ENCODE results near the gene UNKL. TPM values are rescaled to one million over a fixed set of nuclear protein-coding genes. Genes with fewer than 3 reads are reported as not detected.

UNKL gene
- total and polyA plus RNA-seq, 2 donors (not counting 1 experiment from before 2014, with no cell fraction given) = 53.9 to 178 TPM

DNA sequence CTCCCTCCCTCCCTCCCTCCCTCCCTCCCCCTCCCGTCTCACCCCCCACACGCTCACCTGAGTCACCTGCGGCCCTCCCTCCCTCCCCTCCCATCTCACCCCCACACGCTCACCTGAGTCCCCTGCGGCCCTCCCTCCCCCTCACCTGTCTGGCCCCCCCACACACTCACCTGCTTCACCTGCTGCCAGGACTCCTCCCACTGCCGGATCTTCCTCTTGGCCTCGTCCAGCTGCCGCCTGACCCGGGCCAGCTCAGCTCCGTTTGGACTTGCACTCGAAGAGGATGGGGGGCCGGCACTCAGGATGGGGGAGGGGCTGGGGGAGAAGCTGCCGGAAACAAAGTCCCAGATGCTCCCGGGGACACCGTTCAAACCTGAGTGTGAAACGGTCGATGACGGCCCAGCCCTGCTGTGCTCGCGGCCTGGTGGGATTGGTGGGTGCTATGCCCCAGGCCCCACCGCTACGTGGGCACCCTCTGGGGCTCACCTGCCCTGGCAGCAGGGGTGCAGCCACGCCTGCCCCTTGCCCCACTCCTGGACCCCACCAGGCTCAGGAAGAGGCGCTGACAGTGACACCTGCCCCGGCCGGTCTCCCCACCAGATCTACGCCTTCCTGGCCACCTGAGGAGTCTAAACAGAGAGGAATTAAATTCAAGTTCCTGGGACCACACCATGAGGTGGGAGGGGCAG, 46.9 kb downstream of the UNKL start:
- H3K27ac Mint-ChIP-seq = no peak overlapping the region
- H3K79me2 ChIP-seq (ENCODE audit: control insufficient read depth, insufficient read depth, low read length) = peaks cover 4% of the 10 kb centered on the region
- no peaks in the 10 kb centered on the region for H3K27me3 ChIP-seq (replicated peaks in 1 of 4; ENCODE audit: control extremely low read depth in 1 of 4, control insufficient read depth in 3 of 4, insufficient read depth in 4 of 4, low read length in 3 of 4)
- no peaks in the 10 kb centered on the region for H3K9me3 Mint-ChIP-seq (ENCODE audit: insufficient read depth)
- no peak overlapping the region for H2AFZ ChIP-seq (ENCODE audit: insufficient read depth, low read depth, low read length, poor library complexity, severe bottlenecking)
- no peaks in the 10 kb centered on the region for H3K4me1 ChIP-seq (ENCODE audit: control insufficient read depth in 2 of 2, insufficient read depth in 2 of 2, low read length in 2 of 2)
- H3K4me3 Mint-ChIP-seq = no peak overlapping the region
- ChIA-PET CTCF (no interaction called here), POLR2A (no interaction called here)
- H4K20me1 ChIP-seq (ENCODE audit: control insufficient read depth, insufficient read depth, low read length, poor library complexity, severe bottlenecking) = peaks cover 30% of the 10 kb centered on the region
- DNase-seq (no peak), ATAC-seq (ENCODE audit: low read depth) (no peak)
- intact Hi-C loops (cut with micrococcal nuclease) = no loop called here
- H3K27ac ChIP-seq (ENCODE audit: low read length in 2 of 2) = no peak overlapping the region
- no peak for TF ChIP-seq EZH2 (IDR thresholded peaks at IDR 0.05; ENCODE audit: borderline replicate concordance, insufficient read depth, low read depth, low read length, poor library complexity, severe bottlenecking)
- TF ChIP-seq, protein P1, sequence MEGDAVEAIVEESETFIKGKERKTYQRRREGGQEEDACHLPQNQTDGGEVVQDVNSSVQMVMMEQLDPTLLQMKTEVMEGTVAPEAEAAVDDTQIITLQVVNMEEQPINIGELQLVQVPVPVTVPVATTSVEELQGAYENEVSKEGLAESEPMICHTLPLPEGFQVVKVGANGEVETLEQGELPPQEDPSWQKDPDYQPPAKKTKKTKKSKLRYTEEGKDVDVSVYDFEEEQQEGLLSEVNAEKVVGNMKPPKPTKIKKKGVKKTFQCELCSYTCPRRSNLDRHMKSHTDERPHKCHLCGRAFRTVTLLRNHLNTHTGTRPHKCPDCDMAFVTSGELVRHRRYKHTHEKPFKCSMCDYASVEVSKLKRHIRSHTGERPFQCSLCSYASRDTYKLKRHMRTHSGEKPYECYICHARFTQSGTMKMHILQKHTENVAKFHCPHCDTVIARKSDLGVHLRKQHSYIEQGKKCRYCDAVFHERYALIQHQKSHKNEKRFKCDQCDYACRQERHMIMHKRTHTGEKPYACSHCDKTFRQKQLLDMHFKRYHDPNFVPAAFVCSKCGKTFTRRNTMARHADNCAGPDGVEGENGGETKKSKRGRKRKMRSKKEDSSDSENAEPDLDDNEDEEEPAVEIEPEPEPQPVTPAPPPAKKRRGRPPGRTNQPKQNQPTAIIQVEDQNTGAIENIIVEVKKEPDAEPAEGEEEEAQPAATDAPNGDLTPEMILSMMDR (IDR thresholded peaks at IDR 0.05) = no peak
- 97% methylated on average over 18 of the region's 27 CpGs for WGBS (ENCODE audit: insufficient coverage)
- H3K4me2 ChIP-seq (replicated peaks; ENCODE audit: low read depth, low read length, poor library complexity, severe bottlenecking) = no peak overlapping the region
- peaks cover 2% of the 10 kb centered on the region for H3K4me1 Mint-ChIP-seq
- H3K4me3 ChIP-seq (ENCODE audit: control extremely low read depth in 1 of 5, extremely low read depth in 1 of 5, insufficient read depth in 1 of 5, low read depth in 2 of 5, low read length in 4 of 5) = no peak overlapping the region
- peaks cover 0 to 48% of the 10 kb centered on the region in 2 experiments for H3K36me3 ChIP-seq (replicated peaks in 1 of 2; ENCODE audit: control extremely low read depth in 1 of 2, control insufficient read depth in 1 of 2, extremely low read depth in 1 of 2, insufficient read depth in 2 of 2, low read length in 1 of 2)
- peaks cover 0 to 2% (median 0%) of the 10 kb centered on the region in 3 donors for H3K9me3 ChIP-seq (ENCODE audit: control extremely low read depth in 1 of 3, control insufficient read depth in 2 of 3, insufficient read depth in 1 of 3, low read length in 2 of 3)
- H3K9ac ChIP-seq (ENCODE audit: low read length) = no peak overlapping the region
- no peaks in the 10 kb centered on the region for H3K27me3 Mint-ChIP-seq

DNA sequence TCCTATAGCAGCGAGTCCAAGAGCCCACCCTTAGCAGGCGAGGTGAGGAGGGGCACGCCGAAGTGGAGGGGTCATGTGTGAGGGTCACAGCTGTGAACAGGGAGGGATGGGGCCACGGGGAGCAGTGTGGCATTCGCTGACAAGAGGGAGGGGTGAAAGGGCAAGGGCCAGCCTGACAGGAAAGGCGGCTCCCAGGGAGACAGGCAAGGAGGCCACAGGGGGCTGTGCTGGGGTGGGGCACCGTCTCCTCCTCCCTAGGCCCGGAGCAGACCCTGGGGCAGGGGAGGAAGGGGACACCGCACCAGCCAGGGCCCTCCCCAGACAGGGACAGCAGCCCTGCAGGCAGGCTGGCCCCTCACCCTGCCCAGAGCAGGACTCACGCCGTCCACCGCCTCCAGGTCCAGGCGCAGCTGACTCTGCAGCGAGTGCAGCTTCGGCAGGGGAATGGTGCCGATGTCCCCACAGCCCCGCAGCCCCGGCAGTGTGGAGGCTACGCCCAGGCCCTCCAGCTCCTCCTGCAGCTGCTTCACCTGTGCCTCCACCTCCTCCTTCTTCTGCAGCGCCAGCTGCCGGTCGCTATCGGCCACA, 47.7 kb downstream of the UNKL start:
- no peak overlapping the region for H3K4me3 ChIP-seq (ENCODE audit: control extremely low read depth in 1 of 5, extremely low read depth in 1 of 5, insufficient read depth in 1 of 5, low read depth in 2 of 5, low read length in 4 of 5)
- ATAC-seq (ENCODE audit: low read depth) (no peak), DNase-seq (no peak)
- H3K9me3 ChIP-seq (ENCODE audit: control extremely low read depth in 1 of 3, control insufficient read depth in 2 of 3, insufficient read depth in 1 of 3, low read length in 2 of 3) = peaks cover 0 to 2% (median 0%) of the 10 kb centered on the region in 3 donors
- peaks cover 0 to 56% of the 10 kb centered on the region in 2 experiments for H3K36me3 ChIP-seq (replicated peaks in 1 of 2; ENCODE audit: control extremely low read depth in 1 of 2, control insufficient read depth in 1 of 2, extremely low read depth in 1 of 2, insufficient read depth in 2 of 2, low read length in 1 of 2)
- Mint-ChIP-seq H3K4me3 (no peak overlapping the region), H3K4me1 (peaks cover 2% of the 10 kb centered on the region), H3K27me3 (no peaks in the 10 kb centered on the region), H3K27ac (no peak overlapping the region), H3K9me3 (ENCODE audit: insufficient read depth) (no peaks in the 10 kb centered on the region)
- intact Hi-C loops (cut with micrococcal nuclease) = no loop called here
- H3K9ac ChIP-seq (ENCODE audit: low read length) = no peak overlapping the region
- CTCF ChIA-PET = no interaction called here
- no peaks in the 10 kb centered on the region for H3K27me3 ChIP-seq (replicated peaks in 1 of 4; ENCODE audit: control extremely low read depth in 1 of 4, control insufficient read depth in 3 of 4, insufficient read depth in 4 of 4, low read length in 3 of 4)
- no peak overlapping the region for H3K4me2 ChIP-seq (replicated peaks; ENCODE audit: low read depth, low read length, poor library complexity, severe bottlenecking)
- H4K20me1 ChIP-seq (ENCODE audit: control insufficient read depth, insufficient read depth, low read length, poor library complexity, severe bottlenecking) = peaks cover 39% of the 10 kb centered on the region
- H3K79me2 ChIP-seq (ENCODE audit: control insufficient read depth, insufficient read depth, low read length) = peaks cover 12% of the 10 kb centered on the region
- POLR2A ChIA-PET = no interaction called here
- WGBS (ENCODE audit: insufficient coverage) = 98% methylated on average over 24 of the region's 24 CpGs
- no peak overlapping the region for H2AFZ ChIP-seq (ENCODE audit: insufficient read depth, low read depth, low read length, poor library complexity, severe bottlenecking)
- no peaks in the 10 kb centered on the region for H3K4me1 ChIP-seq (ENCODE audit: control insufficient read depth in 2 of 2, insufficient read depth in 2 of 2, low read length in 2 of 2)
- H3K27ac ChIP-seq (ENCODE audit: low read length in 2 of 2) = no peak overlapping the region
- TF ChIP-seq, protein P1 (IDR thresholded peaks at IDR 0.05) = no peak
- no peak for TF ChIP-seq EZH2 (IDR thresholded peaks at IDR 0.05; ENCODE audit: borderline replicate concordance, insufficient read depth, low read depth, low read length, poor library complexity, severe bottlenecking)

All from B cell (primary cell).